ENCODE results near the gene ZNF497.

- TF ChIP-seq EZH2 (optimal IDR thresholded peaks at IDR 0.05; ENCODE audit: low read depth, low read length): no peak
- TF ChIP-seq CTCF (IDR thresholded peaks at IDR 0.05; ENCODE audit: low read length): no peak
- TF ChIP-seq EZH2phosphoT487 (IDR thresholded peaks at IDR 0.05; ENCODE audit: low read length): no peak
Measured at GRCh38 chr19:58334691-58335249, 27.8 kb downstream of the ZNF497 start.

Measured in MM.1S (cell line).